SK-N-SH (cell line): ENCODE results near the gene ATRN. TPM values are rescaled to one million over a fixed set of nuclear protein-coding genes. Genes with fewer than 3 reads are reported as not detected.

ENCODE experiments used
- CTCF ChIA-PET: fragments of 300-600, 350-600 bp; formaldehyde crosslinking; extraction: SDS; loops from one replicate; lab custom pipeline; 2021; lab: Yijun Ruan, JAX
- POLR2A ChIA-PET: fragments of 350-600 bp; sonication (Branson Sonifier 250); formaldehyde crosslinking; extraction: SDS; loops from one replicate; lab custom pipeline; 2020; ENCODE audit warnings: antibody characterized with exemption, inconsistent platforms; lab: Yijun Ruan, JAX
- DNase-seq: peaks from one replicate; pipeline ENCODE4 v3.0.0; 2012
- H2AFZ ChIP-seq: fragments of 200-600 bp; sonication (generic); 2 replicates; pipeline ENCODE4 v1.8.1; 2016; ENCODE audit warnings: antibody characterized with exemption, mild to moderate bottlenecking, low read depth
- H3F3A ChIP-seq: fragments of 200-600 bp; sonication (generic); replicated peaks from 2 replicates; pipeline ENCODE3; 2016; ENCODE audit warnings: antibody characterized with exemption, mild to moderate bottlenecking; ENCODE audit not compliant: insufficient read depth
- H3K27ac ChIP-seq, 2 experiments: fragments of 200-500 bp in 1 of 2; fragments of 200-600 bp in 1 of 2; sonication (Bioruptor generic) in 1 of 2; sonication (generic), shearing (Covaris generic) in 1 of 2; 2 replicates each; pipeline versions ENCODE4 v1.5.1 to v1.6.1; 2014 to 2016; ENCODE audit warnings: low read depth in 2 of 2, inconsistent platforms in 1 of 2, low read length in 1 of 2, mild to moderate bottlenecking in 1 of 2, mixed read lengths in 1 of 2
- H3K27me3 ChIP-seq: fragments of 200-600 bp; sonication (generic), shearing (Covaris generic); 2 replicates; pipeline ENCODE4 v1.6.1; 2016; ENCODE audit warnings: mixed run types; ENCODE audit not compliant: insufficient read depth
- H3K36me3 ChIP-seq, 2 experiments: fragments of 200-500 bp in 1 of 2; fragments of 200-600 bp in 1 of 2; sonication (Bioruptor generic) in 1 of 2; sonication (generic) in 1 of 2; replicated peaks in 1 of 2; 2 replicates each; pipeline versions ENCODE3 to v1.5.1; 2014 to 2016; ENCODE audit warnings: low read length in 1 of 2, mild to moderate bottlenecking in 1 of 2; ENCODE audit not compliant: insufficient read depth in 2 of 2, control insufficient read depth in 1 of 2
- H3K4me1 ChIP-seq, 2 experiments: fragments of 200-500 bp in 1 of 2; fragments of 200-600 bp in 1 of 2; sonication (Bioruptor generic) in 1 of 2; sonication (generic), shearing (Covaris generic) in 1 of 2; 2 replicates each; pipeline versions ENCODE4 v1.5.1 to v1.6.1; 2014 to 2016; ENCODE audit warnings: low read depth in 1 of 2, low read length in 1 of 2, mixed run types in 1 of 2; ENCODE audit not compliant: insufficient read depth in 2 of 2, control insufficient read depth in 1 of 2
- H3K4me2 ChIP-seq: fragments of 200-600 bp; sonication (generic), shearing (Covaris generic); 2 replicates; pipeline ENCODE4 v1.6.1; 2017; ENCODE audit warnings: mixed run types
- H3K4me3 ChIP-seq, 2 experiments: fragments of 200-500 bp in 1 of 2; fragments of 200-600 bp in 1 of 2; sonication (Bioruptor generic) in 1 of 2; sonication (generic), shearing (Covaris generic) in 1 of 2; 2 replicates each; pipeline versions ENCODE4 v1.5.1 to v1.8.1; 2014 to 2016; ENCODE audit warnings: low read depth in 2 of 2, inconsistent platforms in 1 of 2, low read length in 1 of 2, mild to moderate bottlenecking in 1 of 2, mixed read lengths in 1 of 2, moderate library complexity in 1 of 2
- H3K79me2 ChIP-seq: fragments of 200-600 bp; sonication (generic); 2 replicates; pipeline ENCODE4 v1.8.1; 2017; ENCODE audit warnings: mild to moderate bottlenecking; ENCODE audit not compliant: insufficient read depth
- H3K9ac ChIP-seq: fragments of 200-600 bp; sonication (generic); 2 replicates; pipeline ENCODE4 v1.6.1; 2017; ENCODE audit warnings: mixed run types
- H3K9me2 ChIP-seq: fragments of 200-600 bp; sonication (generic); 2 replicates; pipeline ENCODE4 v1.6.1; 2017; ENCODE audit warnings: mixed run types
- H3K9me3 ChIP-seq: fragments of 200-600 bp; sonication (generic); 2 replicates; pipeline ENCODE4 v1.6.1; 2017; ENCODE audit warnings: mixed run types, mild to moderate bottlenecking, moderate library complexity
- H4K20me1 ChIP-seq: fragments of 200-600 bp; sonication (generic); 2 replicates; pipeline ENCODE4 v1.6.1; 2017; ENCODE audit warnings: mild to moderate bottlenecking, mixed run types; ENCODE audit not compliant: insufficient read depth
- CHD2 ChIP-seq: fragments of 150-350 bp; IDR thresholded peaks from 2 replicates; pipeline ENCODE4 v1.6.1; 2018; ENCODE audit warnings: low read length; ENCODE audit not compliant: partially characterized antibody
- EP300 ChIP-seq, 2 experiments: IDR thresholded peaks; 2 replicates each; pipeline versions ENCODE4 v1.4.0 to v1.6.1; 2012; ENCODE audit warnings: borderline replicate concordance in 1 of 2, low read depth in 1 of 2, low read length in 1 of 2
- FOSL2 ChIP-seq: IDR thresholded peaks from 2 replicates; pipeline ENCODE4 v1.4.0; 2012; ENCODE audit warnings: low read depth, mild to moderate bottlenecking, moderate library complexity, borderline replicate concordance
- FOXJ3 ChIP-seq: sonication (generic); formaldehyde crosslinking; IDR thresholded peaks from 2 replicates; pipeline ENCODE4 v1.5.1; 2020; ENCODE audit warnings: mild to moderate bottlenecking, missing genetic modification reagents
- GATA2 ChIP-seq: sonication (generic); formaldehyde crosslinking; IDR thresholded peaks from 2 replicates; pipeline ENCODE4 v1.5.0; 2020; ENCODE audit warnings: mild to moderate bottlenecking, missing genetic modification reagents
- IRF3 ChIP-seq: fragments of 150-350 bp; IDR thresholded peaks from 2 replicates; pipeline ENCODE4 v1.6.1; 2016; ENCODE audit warnings: mild to moderate bottlenecking, low read depth, low read length
- JUND ChIP-seq: IDR thresholded peaks from 2 replicates; pipeline ENCODE4 v1.4.0; 2012
- MEF2A ChIP-seq: IDR thresholded peaks from 2 replicates; pipeline ENCODE4 v1.4.0; 2012; ENCODE audit warnings: low read depth, borderline replicate concordance
- SMC3 ChIP-seq: IDR thresholded peaks from 2 replicates; pipeline ENCODE4 v1.6.1; 2012; ENCODE audit warnings: low read depth, low read length, improper control_type of control experiment
- TAF1 ChIP-seq: IDR thresholded peaks from 2 replicates; pipeline ENCODE4 v1.6.1; 2012; ENCODE audit warnings: low read depth, mild to moderate bottlenecking, low read length, moderate library complexity, borderline replicate concordance
- TEAD4 ChIP-seq: IDR thresholded peaks from 2 replicates; pipeline ENCODE4 v1.4.0; 2012; ENCODE audit warnings: mild to moderate bottlenecking, borderline replicate concordance; ENCODE audit not compliant: insufficient read depth
- YY1 ChIP-seq: IDR thresholded peaks from 2 replicates; pipeline ENCODE4 v1.4.0; 2012; ENCODE audit warnings: low read depth, mild to moderate bottlenecking
- ZBTB33 ChIP-seq: IDR thresholded peaks from 2 replicates; pipeline ENCODE4 v1.4.0; 2012; ENCODE audit warnings: low read depth, borderline replicate concordance
- whole genome bisulfite sequencing: methylation state at CpG from one replicate; pipeline ENCODE4 v1.1.6; 2017; ENCODE audit warnings: low lambda C conversion rate; 5-methylcytosine and 5-hydroxymethylcytosine counted together
- polyA plus RNA-seq, 3 experiments: library from polyadenylated mRNA; depleted of rRNA; stranded (reverse); fragments of >200 nt; gene quantifications; 2 replicates each; pipeline ENCODE4 v1.2.3, GENCODE V29; 2012
- TF ChIP-seq, protein P1 (sequence below): IDR thresholded peaks from 2 replicates; pipeline ENCODE4 v1.4.0; 2012; ENCODE audit warnings: low read depth, borderline replicate concordance

Gene ATRN
- polyA plus RNA-seq, 1 of the 3 experiments (the other 2 are of a cell fraction) = 33.8 TPM

DNA sequence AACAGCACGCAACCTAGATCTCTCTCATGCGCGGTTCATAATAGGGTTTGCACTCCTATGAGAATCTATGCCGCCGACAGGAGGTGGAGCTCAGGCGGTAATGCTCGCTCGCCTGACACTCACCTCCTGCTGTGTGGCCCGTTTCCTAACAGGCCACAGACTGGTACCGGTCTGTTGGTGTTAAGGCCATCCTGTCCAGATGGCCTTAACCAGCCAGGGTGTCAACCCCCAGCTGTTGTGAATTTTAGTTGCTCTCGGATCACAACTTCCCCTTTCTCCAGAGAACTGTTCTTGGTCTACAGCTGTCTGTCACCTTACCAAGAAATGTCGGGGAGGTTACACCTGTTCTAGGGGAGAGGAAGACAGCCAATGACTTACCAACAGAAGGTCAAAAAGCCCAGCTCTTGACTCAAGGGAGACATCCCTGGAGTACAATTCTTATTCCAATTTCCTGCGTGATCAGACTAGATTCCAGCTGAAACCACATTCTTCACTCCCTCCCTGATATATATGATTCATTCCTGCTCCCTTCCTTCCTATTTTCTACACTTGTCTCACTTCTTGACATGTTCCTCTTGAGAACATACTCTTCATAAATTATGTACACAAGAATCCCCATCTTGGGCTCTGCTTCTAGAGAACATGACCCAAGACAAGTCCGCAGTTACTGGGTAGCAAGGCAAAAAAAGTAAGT, 40.3 kb upstream of the ATRN start:
- no peaks in the 10 kb centered on the region for H3F3A ChIP-seq
- 89% methylated on average over 13 of the region's 14 CpGs for WGBS
- CTCF ChIA-PET = no interaction called here
- H3K4me3 ChIP-seq = no peak overlapping the region
- no peak overlapping the region for H3K27ac ChIP-seq
- no peaks in the 10 kb centered on the region for H3K9me3 ChIP-seq
- H3K4me1 ChIP-seq = no peaks in the 10 kb centered on the region
- no peak overlapping the region for H2AFZ ChIP-seq
- H3K27me3 ChIP-seq = no peaks in the 10 kb centered on the region
- H4K20me1 ChIP-seq = no peaks in the 10 kb centered on the region
- H3K4me2 ChIP-seq = no peak overlapping the region
- DNase-seq = no peak
- POLR2A ChIA-PET = no interaction called here
- H3K9ac ChIP-seq = no peak overlapping the region
- TF ChIP-seq CHD2 = no peak
- no peak for TF ChIP-seq MEF2A
- TF ChIP-seq EP300 (IDR thresholded peaks at IDR 0.05; ENCODE audit: borderline replicate concordance in 1 of 2, low read depth in 1 of 2, low read length in 1 of 2) = no peak
- TF ChIP-seq, protein P1, sequence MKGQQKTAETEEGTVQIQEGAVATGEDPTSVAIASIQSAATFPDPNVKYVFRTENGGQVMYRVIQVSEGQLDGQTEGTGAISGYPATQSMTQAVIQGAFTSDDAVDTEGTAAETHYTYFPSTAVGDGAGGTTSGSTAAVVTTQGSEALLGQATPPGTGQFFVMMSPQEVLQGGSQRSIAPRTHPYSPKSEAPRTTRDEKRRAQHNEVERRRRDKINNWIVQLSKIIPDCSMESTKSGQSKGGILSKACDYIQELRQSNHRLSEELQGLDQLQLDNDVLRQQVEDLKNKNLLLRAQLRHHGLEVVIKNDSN = no peak
- no peak for TF ChIP-seq FOXJ3
- no peaks in the 10 kb centered on the region for H3K36me3 ChIP-seq
- no peaks in the 10 kb centered on the region for H3K79me2 ChIP-seq
- no peaks in the 10 kb centered on the region for H3K9me2 ChIP-seq

DNA sequence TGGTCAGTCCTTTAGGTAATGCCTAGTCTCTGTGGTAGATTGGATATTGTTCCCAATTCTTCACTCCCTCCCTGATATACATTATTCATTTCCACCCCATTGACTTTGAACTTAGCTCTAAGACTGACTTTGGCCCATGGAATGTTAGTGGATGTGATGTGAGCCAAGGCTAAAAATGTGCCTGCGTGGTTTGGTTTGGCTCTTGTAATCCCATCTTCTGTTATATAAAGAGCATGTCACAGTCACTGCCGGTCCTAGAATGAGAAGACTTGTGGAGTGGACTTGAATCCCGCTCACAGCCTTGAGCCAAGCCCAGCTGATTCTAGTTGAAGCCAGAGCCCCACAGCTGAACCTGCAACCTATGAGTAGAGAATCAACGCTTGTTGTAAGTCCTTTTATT, 39.7 kb upstream of the ATRN start:
- Histone ChIP-seq H3F3A (no peaks in the 10 kb centered on the region), H3K36me3 (no peaks in the 10 kb centered on the region), H3K9me3 (no peaks in the 10 kb centered on the region), H4K20me1 (no peaks in the 10 kb centered on the region), H3K27me3 (no peaks in the 10 kb centered on the region), H3K79me2 (no peaks in the 10 kb centered on the region), H3K4me3 (no peak overlapping the region), H2AFZ (no peak overlapping the region), H3K27ac (no peak overlapping the region), H3K9ac (no peak overlapping the region), H3K9me2 (no peaks in the 10 kb centered on the region), H3K4me1 (no peaks in the 10 kb centered on the region), H3K4me2 (no peak overlapping the region)
- TF ChIP-seq SMC3 = no peak
- no peak for TF ChIP-seq IRF3
- no peak for TF ChIP-seq GATA2 (CRISPR knock-in tag)
- no peak for TF ChIP-seq JUND
- TF ChIP-seq YY1 = no peak
- no peak for TF ChIP-seq TEAD4
- no peak for TF ChIP-seq ZBTB33
- no peak for TF ChIP-seq TAF1
- no peak for TF ChIP-seq FOSL2
- no peak for TF ChIP-seq CHD2
- DNase-seq = no peak
- ChIA-PET POLR2A (no interaction called here), CTCF (no interaction called here)
- 75% methylated on average over 4 of the region's 4 CpGs for WGBS
